OCI-M2 (cell line): Measurements from ENCODE around the gene LRRC57.

ENCODE experiments used
- DNase-seq: peaks from one replicate; lab custom pipeline; 2025; ENCODE audit not compliant: unreplicated experiment; lab: John Stamatoyannopoulos, UW

LRRC57 gene

GRCh38 chr15:42553554-42553953, 5.0 kb upstream of the LRRC57 start:
- no peak for DNase-seq

GRCh38 chr15:42549741-42550392, 1.3 kb upstream of the LRRC57 start:
- DNase-seq: no peak

- DNase-seq: peak; percentile 31
Measured at GRCh38 chr15:42549032-42549491, 469 bp upstream of the LRRC57 start.

- no peak for DNase-seq
Measured at GRCh38 chr15:42547918-42548248, 710 bp downstream of the LRRC57 start.

GRCh38 chr15:42544853-42545629, 3.6 kb downstream of the LRRC57 start:
- no peak for DNase-seq

GRCh38 chr15:42533246-42533645, 15.3 kb downstream of the LRRC57 start:
- no peak for DNase-seq

- DNase-seq: no peak
Measured at GRCh38 chr15:42528970-42529369, 19.6 kb downstream of the LRRC57 start.

GRCh38 chr15:42523331-42523730, 25.3 kb downstream of the LRRC57 start:
- no peak for DNase-seq

- DNase-seq: no peak
Measured at GRCh38 chr15:42511007-42511391, 37.6 kb downstream of the LRRC57 start.

- DNase-seq: no peak
Measured at GRCh38 chr15:42510258-42511006, 38.2 kb downstream of the LRRC57 start.

- DNase-seq: no peak
Measured at GRCh38 chr15:42508263-42508690, 40.3 kb downstream of the LRRC57 start.

- DNase-seq: no peak
Measured at GRCh38 chr15:42507514-42507913, 41.1 kb downstream of the LRRC57 start.

GRCh38 chr15:42504631-42505030, 44.0 kb downstream of the LRRC57 start:
- DNase-seq: no peak

GRCh38 chr15:42503825-42504224, 44.8 kb downstream of the LRRC57 start:
- no peak for DNase-seq

- no peak for DNase-seq
Measured at GRCh38 chr15:42502477-42502876, 46.1 kb downstream of the LRRC57 start.

- DNase-seq: peak; percentile 49
Measured at GRCh38 chr15:42499858-42500609, 48.6 kb downstream of the LRRC57 start.

GRCh38 chr15:42498212-42499068, 50.2 kb downstream of the LRRC57 start:
- no peak for DNase-seq

- peak; percentile 65 for DNase-seq
Measured at GRCh38 chr15:42495361-42496212, 53.0 kb downstream of the LRRC57 start, which contains the start of gene SNAP23. SNAP23 (plus strand) TSS chr15:42495634; CDS start chr15:42511847, 16,213 bp downstream.

- DNase-seq: no peak
Measured at GRCh38 chr15:42494998-42495360, 53.6 kb downstream of the LRRC57 start.
